ENCODE results near the gene EPHB2.

EPHB2 gene

DNA sequence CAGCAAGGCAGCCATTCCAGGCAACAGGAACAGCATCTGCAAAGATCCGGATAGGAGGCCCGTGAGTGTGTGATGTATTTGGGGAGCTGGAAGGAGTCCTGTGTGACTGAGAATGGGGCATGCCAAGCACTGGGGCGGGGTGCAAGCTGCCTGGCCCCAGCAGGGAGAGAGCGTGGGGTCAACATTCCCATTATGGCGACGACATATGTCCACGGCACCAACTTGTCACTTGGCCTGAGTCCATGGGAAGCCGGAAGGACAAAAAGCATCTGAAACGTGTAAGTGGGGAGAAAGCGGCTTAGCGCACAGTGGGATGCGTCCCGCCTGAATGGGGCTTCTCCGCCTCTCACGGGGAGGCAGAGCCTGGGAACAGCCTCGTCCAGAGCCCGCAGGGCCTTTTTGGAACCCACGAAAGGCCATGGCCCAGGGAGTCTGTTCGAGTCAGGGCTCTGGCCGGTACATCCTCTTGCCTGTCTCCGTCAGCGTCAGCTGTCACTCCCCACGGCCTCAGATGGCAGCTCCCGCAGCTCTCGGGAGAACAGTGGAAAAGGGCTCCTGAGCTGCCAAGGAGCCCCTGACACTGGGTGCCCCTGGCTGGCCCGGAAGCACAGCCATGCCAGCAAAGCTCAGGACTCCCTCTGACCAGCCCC is 12.4 kb downstream of the EPHB2 start:
- H3K27me3 ChIP-seq, result peaks cover 19% of the 10 kb centered on the region
- TF ChIP-seq, protein P1, sequence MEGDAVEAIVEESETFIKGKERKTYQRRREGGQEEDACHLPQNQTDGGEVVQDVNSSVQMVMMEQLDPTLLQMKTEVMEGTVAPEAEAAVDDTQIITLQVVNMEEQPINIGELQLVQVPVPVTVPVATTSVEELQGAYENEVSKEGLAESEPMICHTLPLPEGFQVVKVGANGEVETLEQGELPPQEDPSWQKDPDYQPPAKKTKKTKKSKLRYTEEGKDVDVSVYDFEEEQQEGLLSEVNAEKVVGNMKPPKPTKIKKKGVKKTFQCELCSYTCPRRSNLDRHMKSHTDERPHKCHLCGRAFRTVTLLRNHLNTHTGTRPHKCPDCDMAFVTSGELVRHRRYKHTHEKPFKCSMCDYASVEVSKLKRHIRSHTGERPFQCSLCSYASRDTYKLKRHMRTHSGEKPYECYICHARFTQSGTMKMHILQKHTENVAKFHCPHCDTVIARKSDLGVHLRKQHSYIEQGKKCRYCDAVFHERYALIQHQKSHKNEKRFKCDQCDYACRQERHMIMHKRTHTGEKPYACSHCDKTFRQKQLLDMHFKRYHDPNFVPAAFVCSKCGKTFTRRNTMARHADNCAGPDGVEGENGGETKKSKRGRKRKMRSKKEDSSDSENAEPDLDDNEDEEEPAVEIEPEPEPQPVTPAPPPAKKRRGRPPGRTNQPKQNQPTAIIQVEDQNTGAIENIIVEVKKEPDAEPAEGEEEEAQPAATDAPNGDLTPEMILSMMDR (IDR thresholded peaks at IDR 0.05), result no peak

DNA sequence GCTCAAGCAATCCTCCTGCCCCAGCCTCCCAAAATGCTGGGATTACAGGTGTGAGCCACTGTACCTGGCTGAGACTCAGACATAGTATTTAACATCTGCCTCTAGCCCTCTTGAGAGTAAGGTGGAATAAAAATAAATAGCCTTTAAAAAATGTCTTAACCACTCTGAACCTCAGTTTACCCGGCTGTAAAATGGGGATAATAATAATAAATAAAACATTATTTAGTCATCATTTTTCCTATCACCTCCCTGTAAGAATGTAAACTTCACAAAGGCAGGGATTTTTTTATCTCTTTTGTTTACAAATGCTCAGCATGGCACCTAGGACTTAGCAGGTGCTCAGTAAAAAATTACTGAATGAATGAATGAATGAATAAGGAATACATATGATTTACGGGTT is 17.2 kb downstream of the EPHB2 start:
- no peak overlapping the region for H3K27ac ChIP-seq
- H3K27me3 ChIP-seq, result peaks cover 19% of the 10 kb centered on the region
- no peak overlapping the region for H3K4me3 ChIP-seq (ENCODE audit: low read depth in 1 of 2, low read length in 1 of 2)
- H3K4me1 ChIP-seq (ENCODE audit: control insufficient read depth in 1 of 2, insufficient read depth in 1 of 2, low read depth in 1 of 2, low read length in 1 of 2), result no peaks in the 10 kb centered on the region
- H3K36me3 ChIP-seq, result no peaks in the 10 kb centered on the region
- no peaks in the 10 kb centered on the region for H3K9me3 ChIP-seq
- TF ChIP-seq, protein P1 (IDR thresholded peaks at IDR 0.05), result no peak

More for the DNA sequence above, 12.4 kb downstream of the EPHB2 start:
- H3K4me3 ChIP-seq (ENCODE audit: low read depth in 1 of 2, low read length in 1 of 2), result no peak overlapping the region
- H3K9me3 ChIP-seq, result no peaks in the 10 kb centered on the region
- H3K27ac ChIP-seq, result no peak overlapping the region
- no peaks in the 10 kb centered on the region for H3K4me1 ChIP-seq (ENCODE audit: control insufficient read depth in 1 of 2, insufficient read depth in 1 of 2, low read depth in 1 of 2, low read length in 1 of 2)
- no peaks in the 10 kb centered on the region for H3K36me3 ChIP-seq

DNA sequence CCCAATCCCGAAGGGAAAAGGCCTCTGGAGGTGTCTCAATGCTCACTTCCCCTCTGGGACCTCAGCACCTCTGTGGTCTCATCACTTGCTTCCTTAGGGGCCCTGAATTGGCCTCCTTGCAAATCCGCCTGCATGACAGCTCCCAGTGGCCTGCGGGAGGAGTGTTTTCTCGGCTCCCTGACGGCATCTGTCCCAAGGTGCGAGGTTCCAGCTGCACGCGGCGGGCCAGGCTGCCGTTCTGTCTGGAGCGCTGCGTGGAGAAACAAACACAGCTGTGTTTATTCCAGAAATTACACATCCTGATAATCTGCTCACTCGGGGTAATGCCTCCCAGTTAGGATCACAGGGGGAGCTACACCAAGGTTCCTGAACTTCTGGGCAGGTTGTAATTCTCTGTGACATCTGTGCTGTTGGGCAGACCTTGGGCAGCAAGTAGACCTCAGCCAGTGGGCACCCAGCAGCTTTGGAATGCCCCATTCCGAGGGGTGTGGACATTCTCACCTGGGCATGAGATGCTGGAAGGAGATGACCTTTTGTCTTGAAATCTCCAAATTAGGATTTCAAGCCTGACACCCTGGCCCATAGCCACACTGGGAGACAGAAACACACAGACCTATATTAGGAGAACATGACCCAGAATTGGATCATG is 18.2 kb downstream of the EPHB2 start:
- Histone ChIP-seq H3K36me3 (no peaks in the 10 kb centered on the region), H3K9me3 (no peaks in the 10 kb centered on the region), H3K27me3 (peaks cover 19% of the 10 kb centered on the region), H3K4me3 (ENCODE audit: low read depth in 1 of 2, low read length in 1 of 2) (no peak overlapping the region), H3K4me1 (ENCODE audit: control insufficient read depth in 1 of 2, insufficient read depth in 1 of 2, low read depth in 1 of 2, low read length in 1 of 2) (no peaks in the 10 kb centered on the region), H3K27ac (no peak overlapping the region)
- TF ChIP-seq, protein P1 (IDR thresholded peaks at IDR 0.05), result no peak

DNA sequence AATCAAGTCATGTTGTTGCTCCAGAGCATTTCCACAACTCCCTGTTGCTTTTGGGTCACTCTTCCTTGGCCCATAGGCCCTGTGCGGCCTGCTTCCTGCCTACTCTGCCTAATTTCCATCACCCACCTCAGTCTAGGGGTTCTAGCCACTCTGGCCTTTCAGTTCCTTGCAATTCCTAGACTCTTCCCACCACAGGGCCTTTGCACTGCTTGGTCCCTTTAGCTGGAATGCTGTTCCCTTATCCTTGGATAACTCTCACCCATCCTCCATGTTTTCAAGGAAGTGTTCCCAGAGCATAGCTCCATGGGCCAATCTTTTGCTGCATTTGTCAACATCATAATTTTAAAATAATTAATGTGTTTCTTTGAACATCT is 18.7 kb downstream of the EPHB2 start:
- H3K4me3 ChIP-seq (ENCODE audit: low read depth in 1 of 2, low read length in 1 of 2), result no peak overlapping the region
- TF ChIP-seq, protein P1 (IDR thresholded peaks at IDR 0.05), result no peak

DNA sequence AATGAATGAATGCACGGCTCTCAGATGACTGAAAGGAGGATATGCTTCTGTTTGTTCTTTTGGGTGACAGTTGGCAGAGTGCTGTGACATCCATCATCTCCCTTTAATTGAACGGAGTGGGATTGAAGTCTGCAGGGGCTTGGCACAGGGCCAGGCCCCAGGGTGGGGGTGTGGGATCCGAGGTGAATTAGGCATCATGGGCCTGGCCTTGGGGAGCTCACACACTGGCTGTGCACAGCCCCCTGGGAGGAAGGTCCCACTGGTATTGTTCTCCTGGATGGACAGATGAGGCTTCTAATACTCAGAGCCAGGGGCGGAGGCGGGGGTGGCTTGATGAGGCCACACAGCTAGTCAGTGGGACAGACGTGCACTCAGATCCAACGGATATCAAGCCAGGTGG is 19.3 kb downstream of the EPHB2 start:
- no peaks in the 10 kb centered on the region for H3K36me3 ChIP-seq

More for the DNA sequence above, 18.7 kb downstream of the EPHB2 start:
- no peak overlapping the region for H3K27ac ChIP-seq
- H3K27me3 ChIP-seq, result peaks cover 15% of the 10 kb centered on the region
- no peaks in the 10 kb centered on the region for H3K9me3 ChIP-seq
- no peaks in the 10 kb centered on the region for H3K4me1 ChIP-seq (ENCODE audit: control insufficient read depth in 1 of 2, insufficient read depth in 1 of 2, low read depth in 1 of 2, low read length in 1 of 2)
- H3K36me3 ChIP-seq, result no peaks in the 10 kb centered on the region

More for the DNA sequence above, 19.3 kb downstream of the EPHB2 start:
- H3K27ac ChIP-seq, result no peak overlapping the region
- H3K9me3 ChIP-seq, result no peaks in the 10 kb centered on the region
- H3K4me1 ChIP-seq (ENCODE audit: control insufficient read depth in 1 of 2, insufficient read depth in 1 of 2, low read depth in 1 of 2, low read length in 1 of 2), result no peaks in the 10 kb centered on the region
- TF ChIP-seq, protein P1 (IDR thresholded peaks at IDR 0.05), result no peak
- no peak overlapping the region for H3K4me3 ChIP-seq (ENCODE audit: low read depth in 1 of 2, low read length in 1 of 2)
- peaks cover 10% of the 10 kb centered on the region for H3K27me3 ChIP-seq
